C4-2B (cell line): ENCODE results near the gene ITGA8.

ENCODE experiments used
- H3K27ac ChIP-seq: fragments of 450-650 bp; 2 replicates; pipeline ENCODE4 v1.5.1; 2017
- ZFX ChIP-seq: fragments of 450-650 bp; IDR thresholded peaks from 2 replicates; pipeline ENCODE4 v1.6.1; 2017
- TF ChIP-seq, protein P1 (sequence below): fragments of 450-650 bp; conservative IDR thresholded peaks from 2 replicates; pipeline ENCODE4 v1.5.1; 2017; ENCODE audit warnings: mild to moderate bottlenecking

The ITGA8 gene

DNA sequence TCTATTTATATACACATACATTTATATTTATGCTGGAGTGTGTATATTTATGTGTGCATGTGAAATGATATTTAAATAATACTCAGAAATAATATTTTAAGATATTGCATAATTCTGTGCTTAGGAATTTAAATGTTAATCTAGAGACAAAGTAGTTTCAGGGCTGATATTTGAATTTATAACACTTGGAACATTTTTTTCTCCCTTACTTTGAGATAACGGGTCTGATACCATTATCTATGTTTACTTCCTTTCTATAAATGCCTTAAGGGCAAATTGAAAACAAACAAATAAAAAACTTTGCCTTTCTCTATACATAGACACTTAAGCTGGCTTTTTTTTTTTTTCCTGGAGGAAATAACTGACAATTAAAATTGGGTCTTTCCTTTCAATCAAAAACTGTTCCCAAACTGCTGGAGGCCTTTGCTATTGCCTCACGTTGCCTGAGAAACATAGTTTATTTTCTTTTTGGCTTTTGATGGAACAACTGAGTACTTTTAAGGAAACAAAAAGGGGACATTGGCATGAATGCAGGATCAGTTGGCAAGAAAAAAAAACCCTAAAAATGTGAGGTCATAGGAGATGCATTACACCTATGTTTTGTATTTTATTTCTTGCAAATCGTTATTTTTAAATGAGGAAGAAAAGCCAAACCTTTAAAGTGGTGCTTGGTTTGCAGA lies 98.7 kb downstream of the ITGA8 start:
- TF ChIP-seq, protein P1, sequence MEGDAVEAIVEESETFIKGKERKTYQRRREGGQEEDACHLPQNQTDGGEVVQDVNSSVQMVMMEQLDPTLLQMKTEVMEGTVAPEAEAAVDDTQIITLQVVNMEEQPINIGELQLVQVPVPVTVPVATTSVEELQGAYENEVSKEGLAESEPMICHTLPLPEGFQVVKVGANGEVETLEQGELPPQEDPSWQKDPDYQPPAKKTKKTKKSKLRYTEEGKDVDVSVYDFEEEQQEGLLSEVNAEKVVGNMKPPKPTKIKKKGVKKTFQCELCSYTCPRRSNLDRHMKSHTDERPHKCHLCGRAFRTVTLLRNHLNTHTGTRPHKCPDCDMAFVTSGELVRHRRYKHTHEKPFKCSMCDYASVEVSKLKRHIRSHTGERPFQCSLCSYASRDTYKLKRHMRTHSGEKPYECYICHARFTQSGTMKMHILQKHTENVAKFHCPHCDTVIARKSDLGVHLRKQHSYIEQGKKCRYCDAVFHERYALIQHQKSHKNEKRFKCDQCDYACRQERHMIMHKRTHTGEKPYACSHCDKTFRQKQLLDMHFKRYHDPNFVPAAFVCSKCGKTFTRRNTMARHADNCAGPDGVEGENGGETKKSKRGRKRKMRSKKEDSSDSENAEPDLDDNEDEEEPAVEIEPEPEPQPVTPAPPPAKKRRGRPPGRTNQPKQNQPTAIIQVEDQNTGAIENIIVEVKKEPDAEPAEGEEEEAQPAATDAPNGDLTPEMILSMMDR = no peak
- TF ChIP-seq ZFX = no peak
- no peak overlapping the region for H3K27ac ChIP-seq

- no peak overlapping the region for H3K27ac ChIP-seq
- TF ChIP-seq, protein P1 = no peak
Observed at GRCh38 chr10:15620337-15620736, 99.4 kb downstream of the ITGA8 start.

DNA sequence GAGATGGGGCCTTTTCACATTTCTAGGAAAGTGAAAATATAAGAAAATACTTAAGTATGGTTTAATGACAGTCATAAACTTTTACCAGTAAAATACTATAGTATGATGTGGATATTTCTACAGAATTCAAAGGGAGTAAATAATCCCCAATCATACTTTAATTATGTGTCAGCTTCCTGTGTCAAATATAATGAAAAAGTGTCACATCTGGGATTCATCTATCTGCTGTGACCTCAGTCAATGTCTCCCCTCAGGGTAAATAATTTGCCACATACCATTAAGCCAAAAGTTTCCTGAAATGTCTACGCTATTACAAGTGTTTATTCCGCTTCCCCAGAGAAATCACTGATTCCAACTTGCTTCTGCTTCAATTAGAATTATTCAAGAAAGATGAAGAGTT lies 110.5 kb downstream of the ITGA8 start:
- no peak overlapping the region for H3K27ac ChIP-seq
- TF ChIP-seq, protein P1 = no peak
- TF ChIP-seq ZFX = no peak

DNA sequence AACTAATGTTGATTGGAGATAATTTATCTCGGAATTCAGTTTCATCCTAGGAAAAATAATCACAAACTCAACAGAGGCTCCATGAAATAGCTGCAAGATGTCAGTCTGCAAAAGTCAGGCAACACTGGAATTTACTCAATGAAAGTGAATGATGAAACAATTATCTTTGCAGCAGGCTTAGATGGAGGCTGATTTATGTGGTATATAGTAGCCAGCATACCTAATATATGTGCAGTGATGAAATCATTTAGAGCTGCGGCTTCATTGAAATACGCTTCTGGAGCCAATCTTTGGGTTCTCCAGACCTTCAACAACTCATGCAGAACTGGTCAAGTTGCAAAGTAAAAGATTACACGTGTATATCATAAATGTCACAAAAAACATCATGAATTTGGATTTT lies 113.3 kb downstream of the ITGA8 start:
- TF ChIP-seq, protein P1 = no peak
- no peak for TF ChIP-seq ZFX

GRCh38 chr10:15605740-15606369 lies 113.9 kb downstream of the ITGA8 start:
- TF ChIP-seq, protein P1 = no peak
- no peak for TF ChIP-seq ZFX
- H3K27ac ChIP-seq = no peak overlapping the region

More for the DNA sequence above, 113.3 kb downstream of the ITGA8 start:
- H3K27ac ChIP-seq = no peak overlapping the region

DNA sequence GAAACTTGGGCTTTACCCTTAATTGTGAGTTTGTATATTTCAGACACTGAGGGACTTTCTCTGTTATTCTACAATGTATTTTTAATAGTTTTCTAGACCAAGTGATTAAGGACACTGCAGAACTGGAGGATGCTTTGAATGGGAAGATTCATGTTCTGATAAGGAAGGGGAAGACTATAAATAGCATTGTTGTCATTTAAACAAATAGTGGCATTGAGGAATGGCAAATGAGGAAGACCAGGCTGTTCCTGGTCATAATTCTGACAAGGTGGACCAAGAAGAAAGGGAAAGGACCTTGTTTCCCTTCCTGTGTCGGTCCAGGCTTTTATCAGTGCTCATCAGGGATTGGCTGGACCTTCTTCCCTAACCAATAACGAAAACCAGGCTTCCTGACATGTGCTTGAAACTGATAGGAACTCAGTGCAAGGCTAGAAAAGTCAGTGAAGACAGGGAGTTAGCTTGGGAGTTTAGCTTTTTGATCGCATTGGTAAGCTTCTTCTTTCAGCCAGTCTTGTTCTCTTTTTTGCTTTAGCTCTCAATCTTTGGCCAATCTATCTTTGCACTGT lies 116.2 kb downstream of the ITGA8 start:
- peak overlapping the region; percentile 36; the same call in 1 of the 2 replicates for H3K27ac ChIP-seq
- TF ChIP-seq ZFX = no peak
- TF ChIP-seq, protein P1 = no peak

GRCh38 chr10:15601819-15602218 lies 117.9 kb downstream of the ITGA8 start:
- TF ChIP-seq, protein P1 = no peak
- no peak for TF ChIP-seq ZFX
- H3K27ac ChIP-seq = no peak overlapping the region
